ENCODE data around the gene ST7.
"Not testable (repeated sequence)": the region's sequence is repeated elsewhere in the genome, so short reads cannot be mapped to it uniquely, and the experiment has no call there.

The ST7 gene

DNA sequence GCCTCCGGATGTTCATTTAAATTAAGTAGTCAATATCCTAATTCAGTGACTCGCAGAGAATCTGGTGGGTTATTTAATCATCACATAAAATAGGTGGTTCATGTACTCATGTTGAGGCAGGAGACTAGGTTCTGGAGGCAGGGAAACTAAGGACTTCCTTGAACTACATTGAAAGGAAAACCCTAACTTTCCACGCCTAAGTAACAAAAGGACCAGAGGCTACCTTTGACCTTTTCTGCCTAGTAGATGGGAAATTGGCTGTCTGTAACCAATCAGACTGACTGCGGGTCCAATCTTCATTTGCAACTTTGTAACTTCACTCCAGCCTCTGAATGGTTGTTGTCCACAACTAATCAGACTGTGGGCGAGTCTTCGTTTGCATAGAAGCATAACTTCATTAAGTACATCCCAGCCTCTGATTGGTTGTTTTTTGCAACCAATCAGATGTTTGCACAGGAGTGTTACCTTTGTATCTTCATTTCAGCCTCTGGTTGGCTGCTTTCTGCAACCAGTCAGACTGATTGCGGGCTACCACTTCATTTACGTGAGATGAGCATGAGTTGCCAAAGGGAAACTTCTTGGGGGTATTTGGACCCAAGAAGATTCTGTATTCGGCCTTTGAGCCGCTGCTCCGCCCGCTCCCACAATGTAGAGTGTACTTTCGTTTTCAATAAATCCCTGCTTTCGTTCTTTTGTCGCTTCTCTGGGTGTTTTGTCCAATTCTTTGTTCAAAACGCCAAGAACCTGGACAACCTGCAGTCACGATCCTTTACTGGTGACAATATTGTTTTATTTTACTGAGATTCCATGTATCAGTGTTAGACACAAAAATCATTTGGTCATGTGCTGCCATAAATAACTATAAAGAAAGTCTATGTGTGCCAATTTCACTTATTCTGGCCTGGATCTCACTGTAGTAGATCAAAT, 1.7 kb upstream of the ST7 start:
- DNase-seq = no peak

DNA sequence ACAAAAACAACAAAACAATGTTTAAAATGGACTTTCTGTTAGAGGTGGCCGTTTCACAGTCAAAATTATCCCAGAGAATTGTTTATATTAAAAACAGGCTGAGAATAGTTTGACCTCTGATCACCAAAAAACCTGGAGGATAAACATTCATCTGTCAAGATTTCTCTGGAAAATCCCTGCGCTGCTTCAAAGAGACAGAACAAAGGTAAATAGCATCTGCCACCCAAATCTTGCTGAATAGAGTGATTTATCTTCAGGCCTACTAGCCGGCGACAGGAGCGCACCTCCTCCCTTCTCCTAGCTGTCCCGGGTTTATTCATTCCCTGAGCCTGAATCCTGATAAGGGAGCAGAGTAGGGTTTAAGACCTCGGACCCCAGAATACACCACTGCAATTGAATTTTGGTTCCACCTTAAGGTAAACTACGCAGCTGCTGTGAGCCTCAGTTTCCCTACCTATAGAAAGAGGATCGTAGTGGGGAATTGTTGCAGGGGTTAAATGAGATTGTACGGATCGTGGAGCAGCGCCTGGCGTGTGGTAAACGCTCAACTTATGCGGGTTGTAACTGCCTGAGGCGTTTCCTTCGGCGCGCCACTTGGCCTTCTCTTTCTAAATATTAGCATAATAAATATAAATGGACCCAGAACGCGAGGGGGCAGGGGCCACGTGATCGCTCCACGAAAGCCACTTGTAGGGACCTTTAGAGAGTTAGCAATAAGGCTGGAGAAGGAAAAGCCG, 498 bp upstream of the ST7 start:
- peak; percentile 10 for DNase-seq

DNA sequence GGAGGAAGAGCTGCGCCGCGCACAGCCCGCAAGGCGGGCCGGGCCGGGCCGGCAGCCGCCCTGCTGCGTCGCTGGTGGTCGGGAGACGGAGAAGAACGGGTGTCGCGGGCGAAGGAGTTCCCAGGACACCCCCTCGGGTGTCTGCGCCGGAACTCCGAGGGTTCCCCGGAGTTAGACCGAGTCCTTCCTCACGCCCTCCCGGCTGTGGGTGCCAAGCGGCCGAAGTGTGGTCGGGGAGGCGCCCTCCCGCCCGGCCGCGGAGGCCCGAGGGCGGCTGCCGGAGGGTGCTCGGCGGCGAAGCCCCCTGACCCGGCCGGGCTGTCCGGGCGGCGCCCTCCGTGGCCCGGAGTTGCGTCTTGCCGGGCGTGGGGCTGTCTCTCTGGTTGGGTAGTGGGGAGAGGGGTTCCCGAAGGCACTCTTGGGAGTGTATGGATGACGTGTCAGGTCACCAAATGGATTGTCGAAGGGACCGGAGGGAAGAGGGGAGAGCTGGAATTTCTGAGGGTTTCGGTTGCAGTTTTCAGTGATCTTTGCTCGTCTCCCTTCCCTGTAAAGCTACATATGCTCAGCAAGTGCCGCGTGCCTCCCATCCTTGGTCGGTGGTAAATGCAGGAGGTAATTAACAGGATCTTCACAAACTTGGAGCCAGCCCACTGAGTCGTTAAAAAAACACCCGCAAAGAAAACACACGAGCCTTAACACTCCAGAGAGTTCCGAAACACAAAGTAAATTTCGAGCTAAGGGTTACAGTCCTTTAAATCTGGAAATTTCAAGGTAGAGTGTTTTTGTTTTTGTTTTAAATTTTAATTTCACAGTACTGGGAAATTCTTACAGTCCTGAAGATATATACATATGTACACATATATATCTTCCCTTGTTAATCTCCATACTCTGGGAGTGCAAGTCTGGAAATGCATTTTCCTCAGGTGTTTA, 871 bp downstream of the ST7 start:
- DNase-seq = peak; percentile 91

DNA sequence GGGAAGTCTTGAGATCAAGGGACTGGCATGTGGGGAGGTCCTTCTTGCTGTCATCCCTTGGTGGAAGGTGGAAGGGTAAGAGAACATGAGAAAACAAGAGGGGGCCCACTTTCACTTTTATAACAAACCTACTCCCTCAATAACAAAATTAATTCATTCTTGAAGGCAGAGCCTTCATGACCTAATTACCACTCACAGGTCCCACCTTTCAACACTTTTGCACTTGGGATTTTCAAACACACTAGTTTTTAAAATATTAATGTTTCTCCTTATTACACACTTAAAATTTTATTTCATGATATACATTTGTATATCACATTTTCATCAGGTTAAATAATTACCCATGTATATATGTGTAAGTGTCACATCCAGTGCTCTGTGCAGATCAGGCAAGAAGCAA, 2.0 kb downstream of the ST7 start:
- DNase-seq = no peak

DNA sequence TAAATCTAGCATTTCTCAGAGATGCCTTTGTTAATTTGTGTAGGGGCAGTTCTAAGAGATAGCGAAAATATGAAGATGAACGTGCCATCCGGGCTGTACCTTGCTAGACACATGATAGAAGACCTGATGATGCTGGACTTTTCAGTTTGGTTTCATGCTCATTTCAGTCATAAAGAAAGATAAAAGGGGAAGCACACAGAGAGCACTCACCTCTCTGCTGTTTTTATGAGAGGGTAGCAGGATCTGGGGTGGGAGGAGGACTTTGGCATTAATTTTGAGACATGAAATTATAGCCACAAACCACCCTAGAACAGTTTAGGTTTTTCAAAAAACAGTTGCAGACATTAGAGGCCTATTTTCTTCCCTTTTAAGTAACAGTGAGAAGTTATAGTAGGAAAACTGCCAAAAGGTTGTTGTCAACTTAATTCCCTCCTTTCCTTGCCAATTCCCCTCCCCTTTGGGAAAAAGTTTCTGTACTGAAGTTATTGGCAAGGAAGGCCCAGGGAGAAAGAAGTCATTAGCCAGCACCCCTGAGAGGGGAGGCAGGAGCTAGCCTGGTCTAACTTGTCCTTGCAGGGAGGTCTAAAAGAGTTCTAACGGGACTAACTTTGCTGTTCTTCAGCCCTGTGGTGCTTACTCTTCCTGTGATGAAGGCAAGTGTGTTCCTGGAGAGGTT, 2.6 kb downstream of the ST7 start:
- peak; percentile 27 for DNase-seq

DNA sequence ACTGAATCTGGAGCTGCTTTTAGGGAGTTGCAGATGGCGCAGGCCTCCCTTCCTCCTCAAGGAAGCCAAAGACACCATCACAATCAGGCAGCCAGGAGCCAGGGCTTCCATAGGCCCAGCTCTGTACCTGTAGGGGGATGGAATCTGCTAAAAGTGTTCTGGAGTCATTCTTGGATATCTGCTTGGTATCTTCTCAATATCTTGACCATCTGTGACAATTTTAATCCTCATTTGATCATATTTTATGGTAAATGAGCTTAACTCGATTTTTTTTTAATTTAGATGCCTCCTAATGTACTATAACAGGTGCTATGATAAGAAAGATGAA, 3.1 kb downstream of the ST7 start:
- no peak for DNase-seq

DNA sequence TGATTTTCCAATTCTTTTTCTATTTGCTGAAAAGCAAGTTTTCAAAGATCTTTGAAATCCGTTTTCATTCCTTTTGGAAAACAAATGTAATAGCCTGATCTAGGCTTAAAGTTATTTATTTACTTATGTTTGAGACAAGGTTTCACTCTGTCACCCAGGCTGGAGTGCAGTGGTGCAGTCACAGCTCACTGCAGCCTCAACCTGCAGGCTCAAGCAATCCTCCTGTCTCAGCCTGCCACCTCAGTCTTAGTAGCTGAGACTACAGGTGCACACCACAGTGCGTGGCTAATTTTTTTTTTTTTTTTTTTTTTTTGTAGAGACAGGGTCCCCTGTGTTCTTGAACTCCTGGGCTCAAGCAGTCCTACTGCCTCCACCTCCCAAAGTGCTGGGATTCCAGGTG, 4.6 kb downstream of the ST7 start:
- no peak for DNase-seq

DNA sequence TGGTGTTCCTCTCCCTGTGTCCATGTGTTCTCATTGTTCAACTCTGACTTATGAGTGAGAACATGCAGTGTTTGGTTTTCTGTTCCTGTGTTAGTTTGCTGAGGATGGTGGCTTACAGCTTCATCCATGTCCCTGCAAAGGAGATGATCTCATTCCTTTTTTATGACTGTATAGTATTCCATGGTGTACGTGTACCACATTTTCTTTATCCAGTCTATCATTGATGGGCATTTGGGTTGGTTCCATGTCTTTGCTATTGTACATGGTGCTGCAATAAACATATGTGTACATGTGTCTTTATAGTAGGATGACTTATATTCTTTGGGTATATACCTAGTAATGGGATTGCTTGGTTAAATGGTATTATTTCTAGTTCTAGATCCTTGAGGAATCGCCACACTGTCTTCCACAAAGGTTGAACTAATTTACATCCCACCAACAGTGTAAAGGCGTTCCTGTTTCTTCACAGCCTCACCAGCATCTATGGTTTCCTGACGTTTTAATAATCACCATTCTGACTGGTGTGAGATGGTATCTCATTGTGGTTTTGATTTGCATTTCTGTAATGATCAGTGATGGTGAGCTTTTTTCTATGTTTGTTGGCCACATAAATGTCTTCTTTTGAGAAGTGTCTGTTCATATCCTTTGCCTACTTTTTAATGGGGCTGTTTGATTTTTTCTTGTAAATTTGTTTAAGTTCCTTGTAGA, 8.8 kb downstream of the ST7 start:
- DNase-seq = not testable (repeated sequence)

DNA sequence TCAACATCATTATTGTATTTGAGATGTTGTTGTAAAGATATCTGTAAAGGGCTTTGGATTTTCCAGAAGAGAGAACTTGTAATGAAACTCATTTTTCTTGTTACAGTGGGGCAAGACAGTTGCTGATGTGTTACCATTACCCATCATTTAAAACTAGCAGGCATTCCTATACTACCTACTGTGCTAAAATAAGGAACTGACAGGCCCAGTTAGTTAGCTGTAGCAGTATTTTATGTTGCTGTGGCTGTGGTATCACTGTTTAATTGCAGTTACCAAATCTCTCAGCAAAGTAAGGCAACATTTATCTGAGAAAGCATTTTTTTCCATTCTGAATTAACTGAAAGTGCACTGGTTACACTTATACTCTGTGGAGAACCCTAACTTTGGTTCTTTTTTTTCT, 9.9 kb downstream of the ST7 start:
- no peak for DNase-seq

DNA sequence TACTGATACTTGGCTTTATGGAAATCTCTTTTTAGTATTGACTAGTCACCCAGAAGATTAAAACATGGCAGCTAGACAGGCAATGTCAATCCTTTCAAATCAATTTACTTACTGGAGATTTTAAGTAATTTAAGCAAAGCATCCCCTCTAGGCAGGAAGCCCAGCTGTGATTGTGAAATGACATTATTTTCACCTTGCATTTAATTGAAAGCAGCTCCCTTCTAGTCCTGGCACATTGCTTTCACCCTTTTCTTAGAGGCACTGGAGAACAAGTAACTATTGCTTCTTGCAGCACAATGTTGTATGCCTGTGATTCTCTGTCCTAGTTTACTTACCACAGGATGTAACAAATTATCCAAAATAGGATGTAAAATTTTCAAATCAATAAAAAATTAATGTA, 13.3 kb downstream of the ST7 start:
- DNase-seq = no peak

DNA sequence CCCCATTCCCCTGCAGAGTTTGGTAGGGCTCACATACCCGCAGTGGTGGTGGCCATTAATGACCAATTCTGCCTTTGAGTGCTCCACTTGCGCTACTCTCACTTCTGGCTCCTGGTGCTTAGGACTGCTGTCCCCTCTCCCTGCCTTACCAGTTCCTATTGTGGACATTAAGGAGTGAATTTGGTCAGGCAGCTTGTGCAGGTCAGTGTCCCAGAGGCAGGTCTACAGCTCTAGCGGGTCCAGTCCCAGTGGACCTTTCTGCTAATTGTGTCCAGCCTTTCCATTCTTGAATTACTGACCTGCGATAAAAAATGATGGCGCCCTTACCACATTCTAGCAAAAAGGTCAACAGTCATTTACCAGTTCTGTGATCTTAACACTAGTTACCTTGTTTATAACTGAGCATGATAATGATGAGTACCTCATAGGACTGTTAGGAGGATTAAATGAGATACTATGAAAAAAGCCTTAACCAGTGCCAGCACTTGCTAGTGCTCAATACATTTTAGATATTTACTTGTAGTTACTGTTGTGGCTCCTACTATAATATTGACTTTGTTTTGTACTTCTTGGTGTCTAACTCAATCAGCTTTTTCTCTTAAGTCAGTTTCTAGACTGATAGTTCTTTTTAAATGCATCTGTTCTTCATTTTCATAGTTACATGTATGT, 14.1 kb downstream of the ST7 start:
- DNase-seq = no peak

DNA sequence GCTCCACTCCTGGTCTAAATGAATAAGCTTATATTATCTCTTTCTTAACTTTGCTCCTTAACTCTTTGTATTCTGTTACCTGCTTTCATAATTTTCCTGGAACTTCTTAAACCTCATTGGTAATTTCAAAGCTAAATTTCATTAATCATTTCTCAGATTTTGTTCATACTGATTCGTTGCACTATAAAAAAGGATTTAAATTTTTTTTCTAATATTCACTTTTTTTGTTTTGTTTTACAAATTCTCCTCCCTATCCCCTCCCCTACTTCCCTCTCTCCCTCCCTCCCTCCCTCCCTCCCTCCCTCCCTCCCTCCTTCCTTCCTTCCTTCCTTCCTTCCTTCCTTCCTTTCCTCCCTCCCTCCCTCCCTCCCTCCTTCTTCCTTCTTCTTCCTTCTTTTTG, 14.7 kb downstream of the ST7 start:
- DNase-seq = no peak

DNA sequence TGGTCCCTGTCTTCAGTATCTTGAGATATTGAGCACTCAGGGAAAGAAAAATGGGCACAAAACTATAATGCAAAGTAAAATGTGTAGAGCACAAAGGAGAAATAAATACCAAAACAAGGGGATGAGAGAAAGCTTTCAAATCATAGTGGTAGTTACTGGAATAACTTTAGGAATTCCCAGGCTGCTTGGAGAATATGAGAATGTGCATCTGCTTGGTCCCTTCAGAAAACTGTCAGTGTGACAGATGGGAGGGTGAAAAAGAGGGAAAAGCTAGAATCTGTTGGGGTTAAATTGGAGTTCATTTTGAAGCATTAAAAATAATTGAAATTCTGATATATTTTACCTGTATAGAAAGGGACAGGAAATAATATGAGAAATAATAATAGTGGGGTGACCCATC, 15.3 kb downstream of the ST7 start:
- DNase-seq = no peak

DNA sequence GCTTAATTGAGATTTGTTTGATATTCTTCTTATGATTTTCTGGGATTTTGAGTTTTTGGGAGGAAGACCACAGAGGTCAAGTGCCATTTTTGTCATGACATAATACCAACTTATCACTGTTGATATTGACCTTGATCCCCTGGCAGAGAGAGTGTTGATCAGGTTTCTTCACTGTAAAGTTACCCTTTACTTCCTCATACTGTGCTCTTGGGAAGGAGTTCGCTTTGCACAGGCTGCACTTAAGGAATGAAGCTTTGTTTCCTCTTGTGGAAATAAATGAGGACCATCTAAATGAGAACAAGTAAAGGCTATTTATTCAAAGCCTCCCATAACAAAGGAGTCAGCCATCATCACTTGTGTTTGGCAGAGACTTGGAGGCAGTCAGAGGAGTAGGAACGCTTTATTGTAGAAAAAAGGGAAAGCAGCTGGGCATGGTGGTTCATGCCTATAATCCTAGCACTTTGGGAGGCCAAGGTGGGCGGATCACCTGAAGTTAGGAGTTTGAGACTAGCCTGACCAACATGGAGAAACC, 16.1 kb downstream of the ST7 start:
- DNase-seq = no peak

DNA sequence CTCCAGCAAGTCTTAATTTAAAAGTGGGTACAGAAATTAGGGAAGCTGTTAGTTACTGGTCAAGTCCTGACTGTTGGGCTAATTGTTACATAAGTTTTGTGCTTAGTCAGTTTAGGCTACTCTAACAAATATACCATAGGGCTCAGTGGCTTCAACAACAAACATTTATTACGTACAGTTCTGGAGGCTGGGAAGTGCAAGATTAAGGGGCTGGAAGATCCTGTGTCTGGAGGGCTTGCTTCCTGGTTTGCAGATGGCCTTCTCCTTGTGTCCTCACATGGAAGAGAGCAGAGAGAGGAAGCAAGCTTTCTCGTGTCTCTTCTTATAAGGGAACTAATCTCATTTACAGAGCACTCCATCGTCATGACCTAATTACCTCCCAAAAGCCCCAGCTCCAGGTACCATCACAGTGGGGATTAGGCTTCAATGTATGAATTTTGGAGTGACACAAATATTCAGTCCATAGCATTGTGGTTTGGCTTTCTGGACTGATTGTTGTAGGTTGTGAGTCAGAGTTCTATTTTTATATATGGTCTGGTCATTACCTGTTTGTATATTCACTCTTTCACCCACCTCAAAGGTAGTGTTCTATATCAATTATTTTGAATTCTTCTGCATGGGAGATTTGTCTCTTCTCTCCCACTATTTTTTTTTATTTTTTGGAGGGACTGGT, 17.1 kb downstream of the ST7 start:
- no peak for DNase-seq

DNA sequence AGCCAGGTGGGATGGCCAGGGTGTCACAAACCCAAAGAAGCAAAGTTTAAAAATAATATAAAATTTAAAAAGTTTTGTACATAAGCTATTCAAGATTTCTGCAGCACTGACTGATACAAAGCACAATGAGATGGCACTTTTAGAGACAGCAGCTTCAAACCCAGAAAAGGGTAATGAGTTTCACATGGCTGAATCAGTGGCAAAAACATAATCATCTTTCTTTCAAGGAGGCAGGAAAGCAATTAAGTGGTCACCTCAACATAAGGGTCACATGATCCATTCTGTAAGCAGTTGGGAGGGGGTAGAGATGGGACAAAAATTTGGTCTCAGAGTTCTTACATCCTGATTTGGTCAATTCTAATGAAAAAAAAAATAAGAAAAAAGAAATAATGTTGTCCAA, 17.9 kb downstream of the ST7 start:
- not testable (repeated sequence) for DNase-seq

DNA sequence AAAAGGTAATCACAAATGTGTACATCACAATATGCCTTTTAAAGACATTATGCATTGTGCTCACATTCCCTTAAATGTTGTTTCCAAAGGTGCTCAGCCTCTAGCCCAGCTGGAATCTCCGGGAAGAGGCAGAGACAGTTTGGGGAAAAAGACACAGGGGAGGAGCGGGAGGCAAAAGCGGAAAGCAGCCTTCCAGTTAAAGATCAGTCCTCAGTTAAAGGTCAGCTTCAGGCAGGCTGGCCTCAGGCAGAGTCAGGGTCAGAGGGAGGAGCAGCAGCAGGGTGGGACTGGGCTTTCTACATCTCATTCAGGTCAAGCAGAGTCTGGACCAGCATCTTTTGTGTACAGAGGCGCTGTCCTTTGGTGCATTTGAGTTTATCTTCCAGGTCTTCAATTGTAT, 18.6 kb downstream of the ST7 start:
- no peak for DNase-seq

DNA sequence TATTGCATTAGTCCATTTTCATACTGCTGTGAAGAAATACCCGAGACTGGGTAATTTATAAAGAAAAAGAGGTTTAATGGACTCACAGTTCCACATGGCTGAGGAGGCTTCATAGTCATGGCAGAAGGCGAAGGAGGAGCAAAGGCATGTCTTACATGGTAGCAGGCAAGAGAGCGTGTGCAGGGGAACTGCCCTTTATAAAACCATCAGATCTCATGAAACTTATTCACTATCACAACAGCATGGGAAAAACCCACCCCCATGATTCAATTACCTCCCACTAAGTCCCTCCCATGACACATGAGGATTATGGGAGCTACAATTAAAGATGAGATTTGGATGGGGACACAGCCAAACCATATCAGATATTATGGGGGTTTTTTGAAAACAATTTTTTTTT, 21.7 kb downstream of the ST7 start:
- DNase-seq = not testable (repeated sequence)

DNA sequence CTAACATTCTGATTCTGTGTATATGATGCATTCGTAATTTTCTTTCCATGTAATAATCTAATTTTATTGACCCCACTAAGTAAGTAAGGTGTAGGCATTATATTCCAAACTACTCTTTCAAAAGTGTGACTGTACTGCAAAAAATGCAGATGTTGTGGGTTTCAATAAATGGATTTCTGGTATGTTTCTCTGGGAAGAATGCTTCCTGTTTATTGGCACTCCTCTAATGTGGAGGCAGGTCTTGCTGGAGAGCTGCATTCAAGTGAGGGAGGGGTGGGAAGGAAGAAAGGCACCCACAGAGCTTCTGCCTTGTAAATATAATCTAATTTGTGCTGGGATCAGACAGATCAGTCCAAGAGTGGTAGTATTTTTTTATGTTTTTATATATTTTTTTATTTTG, 23.9 kb downstream of the ST7 start:
- peak; percentile 54 for DNase-seq

DNA sequence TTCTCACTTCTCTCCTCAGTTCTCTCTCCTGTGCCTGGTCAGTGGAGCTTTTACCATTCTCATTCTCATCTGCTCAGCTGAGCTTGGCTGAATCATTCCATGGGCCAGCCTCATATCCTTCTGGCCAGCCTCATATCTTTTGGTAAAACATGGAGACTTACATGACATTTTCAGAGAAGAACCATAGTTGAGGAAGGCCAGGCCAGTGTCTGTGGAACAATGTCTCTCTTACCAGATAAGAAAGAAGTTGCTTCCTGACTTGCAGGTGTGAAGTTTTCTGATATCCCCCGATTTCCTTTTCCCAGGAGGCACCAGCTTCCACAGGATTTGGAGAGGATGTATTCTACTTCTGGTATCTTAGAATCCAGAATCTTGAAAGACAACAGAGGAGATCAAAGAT, 24.7 kb downstream of the ST7 start:
- DNase-seq = no peak

DNA sequence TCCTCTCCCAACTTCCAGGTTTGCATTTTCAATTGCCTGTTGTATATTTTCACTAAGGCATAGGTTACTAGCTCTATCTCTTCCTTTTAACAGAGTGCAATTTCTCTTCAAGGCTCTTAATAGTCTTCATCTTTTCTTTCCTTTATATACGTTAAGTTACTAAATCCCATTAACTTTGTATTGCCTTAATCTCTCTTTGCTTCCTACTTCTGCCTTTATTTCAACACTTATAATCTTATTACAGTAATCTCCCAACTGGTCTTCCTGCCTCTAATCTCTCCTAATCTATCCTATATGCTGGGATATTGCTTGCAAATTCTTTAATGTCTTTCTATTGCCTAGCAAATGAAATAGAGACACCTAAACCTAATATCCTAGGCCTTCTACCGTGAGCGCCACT, 26.1 kb downstream of the ST7 start:
- DNase-seq = no peak
